ENCODE data around the gene TAPBP. TPM values are rescaled to one million over a fixed set of nuclear protein-coding genes. Genes with fewer than 3 reads are reported as not detected.

Gene TAPBP
- polyA plus RNA-seq, 3 donors = 138 to 228 (median 141) TPM

DNA sequence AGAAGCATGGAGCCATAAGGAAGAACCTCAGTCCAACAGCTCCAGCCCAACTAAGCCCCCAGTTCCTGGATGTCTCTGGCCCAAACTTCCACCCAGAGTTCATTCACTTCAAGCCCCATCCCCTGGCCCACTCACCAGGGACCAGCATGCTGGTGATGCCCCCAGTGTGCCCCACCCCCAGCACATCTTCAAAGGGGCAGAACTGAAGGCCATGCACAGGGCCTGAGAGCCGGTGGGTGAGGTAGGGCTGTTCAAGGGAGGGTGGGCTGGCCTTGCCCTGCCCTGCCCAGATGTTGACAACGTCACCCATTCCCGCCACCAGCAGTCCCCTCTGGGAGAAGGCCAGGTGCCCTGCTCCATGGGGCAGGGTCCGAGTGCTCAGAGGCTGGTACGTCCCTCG is 33.3 kb downstream of the TAPBP start:
- Mint-ChIP-seq H3K27me3 (ENCODE audit: low read depth in 3 of 3) (no peaks in the 10 kb centered on the region), H3K4me1 (peaks cover 42% of the 10 kb centered on the region), H3K36me3 (peaks cover 36 to 69% of the 10 kb centered on the region in 2 donors), H3K27ac (no peak overlapping the region), H3K4me3 (no peak overlapping the region), H3K9me3 (no peaks in the 10 kb centered on the region)
- no peaks in the 10 kb centered on the region for H3K9me3 ChIP-seq (replicated peaks in 1 of 2; ENCODE audit: control insufficient read depth in 1 of 2, insufficient read depth in 1 of 2, low read length in 2 of 2)
- H4K20me1 ChIP-seq (ENCODE audit: insufficient read depth, low read length) = peaks cover 41% of the 10 kb centered on the region
- no peaks in the 10 kb centered on the region for H3K27me3 ChIP-seq (ENCODE audit: control insufficient read depth in 2 of 2, insufficient read depth in 2 of 2, low read length in 2 of 2)
- H3K36me3 ChIP-seq (replicated peaks in 1 of 2; ENCODE audit: control insufficient read depth in 1 of 2, insufficient read depth in 2 of 2, low read length in 2 of 2) = peaks cover 34 to 80% of the 10 kb centered on the region in 2 donors
- 100% methylated on average over 3 of the region's 6 CpGs for WGBS (ENCODE audit: insufficient coverage)
- TF ChIP-seq, protein P1, sequence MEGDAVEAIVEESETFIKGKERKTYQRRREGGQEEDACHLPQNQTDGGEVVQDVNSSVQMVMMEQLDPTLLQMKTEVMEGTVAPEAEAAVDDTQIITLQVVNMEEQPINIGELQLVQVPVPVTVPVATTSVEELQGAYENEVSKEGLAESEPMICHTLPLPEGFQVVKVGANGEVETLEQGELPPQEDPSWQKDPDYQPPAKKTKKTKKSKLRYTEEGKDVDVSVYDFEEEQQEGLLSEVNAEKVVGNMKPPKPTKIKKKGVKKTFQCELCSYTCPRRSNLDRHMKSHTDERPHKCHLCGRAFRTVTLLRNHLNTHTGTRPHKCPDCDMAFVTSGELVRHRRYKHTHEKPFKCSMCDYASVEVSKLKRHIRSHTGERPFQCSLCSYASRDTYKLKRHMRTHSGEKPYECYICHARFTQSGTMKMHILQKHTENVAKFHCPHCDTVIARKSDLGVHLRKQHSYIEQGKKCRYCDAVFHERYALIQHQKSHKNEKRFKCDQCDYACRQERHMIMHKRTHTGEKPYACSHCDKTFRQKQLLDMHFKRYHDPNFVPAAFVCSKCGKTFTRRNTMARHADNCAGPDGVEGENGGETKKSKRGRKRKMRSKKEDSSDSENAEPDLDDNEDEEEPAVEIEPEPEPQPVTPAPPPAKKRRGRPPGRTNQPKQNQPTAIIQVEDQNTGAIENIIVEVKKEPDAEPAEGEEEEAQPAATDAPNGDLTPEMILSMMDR (IDR thresholded peaks at IDR 0.05) = no peak
- H3K4me1 ChIP-seq (ENCODE audit: control insufficient read depth in 1 of 2, insufficient read depth in 2 of 2, low read length in 2 of 2) = peaks cover 38 to 43% of the 10 kb centered on the region in 2 donors
- intact Hi-C loops (cut with micrococcal nuclease) = no loop called here
- peaks cover 49% of the 10 kb centered on the region for H3K79me2 ChIP-seq (ENCODE audit: insufficient read depth, low read length)
- H3K9ac ChIP-seq (ENCODE audit: insufficient read depth, low read length, poor library complexity, severe bottlenecking) = no peak overlapping the region
- no peak overlapping the region for H2AFZ ChIP-seq (ENCODE audit: insufficient read depth, low read depth, low read length, poor library complexity, severe bottlenecking)
- H3K4me2 ChIP-seq (replicated peaks; ENCODE audit: extremely low read depth, low read length, poor library complexity, severe bottlenecking) = no peak overlapping the region
- H3K27ac ChIP-seq (ENCODE audit: low read depth in 1 of 2, low read length in 2 of 2) = peak overlapping the region; percentile 2 to 48
- DNase-seq = no peak
- no peak overlapping the region for H3K4me3 ChIP-seq (replicated peaks in 1 of 3; ENCODE audit: low read depth in 2 of 3, low read length in 3 of 3)

DNA sequence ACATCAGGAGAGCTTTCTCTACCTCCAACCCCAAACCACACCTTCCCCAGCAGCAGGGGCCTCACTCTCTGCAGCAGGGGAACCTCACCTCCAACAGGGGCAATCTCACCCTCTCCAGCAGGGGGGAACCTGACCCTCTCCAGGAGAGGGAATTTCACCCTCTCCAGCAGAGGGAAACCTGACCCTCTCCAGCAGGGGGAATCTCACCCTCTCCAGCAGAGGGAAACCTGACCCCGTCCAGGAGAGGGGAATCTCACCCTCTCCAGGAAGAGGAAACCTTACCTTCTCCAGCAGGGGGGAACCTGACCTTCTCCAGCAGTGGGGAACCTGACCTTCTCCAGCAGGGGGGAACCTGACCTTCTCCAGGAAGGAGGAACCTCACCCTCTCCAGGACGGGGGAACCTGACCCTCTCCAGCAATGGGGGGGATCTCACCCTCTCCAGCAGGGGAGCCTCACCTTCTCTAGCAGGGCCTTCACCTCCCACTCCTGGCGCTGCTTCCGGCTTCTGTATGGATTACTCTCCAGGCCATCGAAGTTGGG is 33.8 kb downstream of the TAPBP start:
- 0% methylated on average over 1 of the region's 5 CpGs for WGBS (ENCODE audit: insufficient coverage)
- peaks cover 38 to 71% of the 10 kb centered on the region in 2 donors for H3K36me3 Mint-ChIP-seq
- H3K79me2 ChIP-seq (ENCODE audit: insufficient read depth, low read length) = peaks cover 53% of the 10 kb centered on the region
- H3K4me1 ChIP-seq (ENCODE audit: control insufficient read depth in 1 of 2, insufficient read depth in 2 of 2, low read length in 2 of 2) = peaks cover 40 to 48% of the 10 kb centered on the region in 2 donors
- H2AFZ ChIP-seq (ENCODE audit: insufficient read depth, low read depth, low read length, poor library complexity, severe bottlenecking) = no peak overlapping the region
- H3K27ac Mint-ChIP-seq = peak overlapping the region in 4 of 7 donors; percentile 36 to 78 (median 44)
- peaks cover 36 to 80% of the 10 kb centered on the region in 2 donors for H3K36me3 ChIP-seq (replicated peaks in 1 of 2; ENCODE audit: control insufficient read depth in 1 of 2, insufficient read depth in 2 of 2, low read length in 2 of 2)
- H3K4me3 ChIP-seq (replicated peaks in 1 of 3; ENCODE audit: low read depth in 2 of 3, low read length in 3 of 3) = no peak overlapping the region
- H3K9me3 ChIP-seq (replicated peaks in 1 of 2; ENCODE audit: control insufficient read depth in 1 of 2, insufficient read depth in 1 of 2, low read length in 2 of 2) = no peaks in the 10 kb centered on the region
- H3K9ac ChIP-seq (ENCODE audit: insufficient read depth, low read length, poor library complexity, severe bottlenecking) = no peak overlapping the region
- H4K20me1 ChIP-seq (ENCODE audit: insufficient read depth, low read length) = peaks cover 46% of the 10 kb centered on the region
- no peaks in the 10 kb centered on the region for H3K9me3 Mint-ChIP-seq
- no peak overlapping the region for H3K4me2 ChIP-seq (replicated peaks; ENCODE audit: extremely low read depth, low read length, poor library complexity, severe bottlenecking)
- H3K4me1 Mint-ChIP-seq = peaks cover 46% of the 10 kb centered on the region
- peak overlapping the region; percentile 2 to 48 for H3K27ac ChIP-seq (ENCODE audit: low read depth in 1 of 2, low read length in 2 of 2)
- no peak overlapping the region for H3K4me3 Mint-ChIP-seq
- intact Hi-C loops (cut with micrococcal nuclease) = no loop called here
- no peaks in the 10 kb centered on the region for H3K27me3 Mint-ChIP-seq (ENCODE audit: low read depth in 3 of 3)
- TF ChIP-seq, protein P1 (IDR thresholded peaks at IDR 0.05) = peak; percentile 45
- no peaks in the 10 kb centered on the region for H3K27me3 ChIP-seq (ENCODE audit: control insufficient read depth in 2 of 2, insufficient read depth in 2 of 2, low read length in 2 of 2)
- peak; percentile 28 to 53 (median 29) for DNase-seq
